UCSD-AML1 (cell line): Measurements from ENCODE around the gene GPATCH2L.

ENCODE experiments used
- DNase-seq: peaks from one replicate; lab custom pipeline; 2025; ENCODE audit not compliant: unreplicated experiment; lab: John Stamatoyannopoulos, UW

The GPATCH2L gene

GRCh38 chr14:76195003-76195402 is 43.3 kb downstream of the GPATCH2L start:
- DNase-seq = no peak

GRCh38 chr14:76196980-76197695 is 45.4 kb downstream of the GPATCH2L start:
- no peak for DNase-seq

- no peak for DNase-seq
Observed at GRCh38 chr14:76201162-76201561, 49.4 kb downstream of the GPATCH2L start.

GRCh38 chr14:76203086-76204001 is 51.6 kb downstream of the GPATCH2L start:
- no peak for DNase-seq

- DNase-seq = no peak
Observed at GRCh38 chr14:76204461-76205230, 52.9 kb downstream of the GPATCH2L start.

GRCh38 chr14:76205708-76206107 is 54.0 kb downstream of the GPATCH2L start:
- DNase-seq = no peak

GRCh38 chr14:76208340-76208739 is 56.6 kb downstream of the GPATCH2L start:
- no peak for DNase-seq

- no peak for DNase-seq
Observed at GRCh38 chr14:76212242-76212641, 60.5 kb downstream of the GPATCH2L start.

GRCh38 chr14:76217179-76217578 is 65.5 kb downstream of the GPATCH2L start:
- no peak for DNase-seq

- DNase-seq = no peak
Observed at GRCh38 chr14:76218662-76219061, 66.9 kb downstream of the GPATCH2L start.

- DNase-seq = no peak
Observed at GRCh38 chr14:76219873-76220272, 68.2 kb downstream of the GPATCH2L start.

- DNase-seq = no peak
Observed at GRCh38 chr14:76227450-76228050, 75.8 kb downstream of the GPATCH2L start.

GRCh38 chr14:76228138-76228537 is 76.4 kb downstream of the GPATCH2L start:
- no peak for DNase-seq

- DNase-seq = no peak
Observed at GRCh38 chr14:76232800-76233199, 81.1 kb downstream of the GPATCH2L start.

- no peak for DNase-seq
Observed at GRCh38 chr14:76235628-76236027, 83.9 kb downstream of the GPATCH2L start.

- no peak for DNase-seq
Observed at GRCh38 chr14:76236172-76237130, 84.7 kb downstream of the GPATCH2L start.

- no peak for DNase-seq
Observed at GRCh38 chr14:76237349-76237990, 85.7 kb downstream of the GPATCH2L start.

GRCh38 chr14:76245097-76245496 is 93.4 kb downstream of the GPATCH2L start:
- no peak for DNase-seq

GRCh38 chr14:76250302-76250701 is 98.6 kb downstream of the GPATCH2L start:
- no peak for DNase-seq
